ENCODE data around the gene SSBP3. TPM values are rescaled to one million over a fixed set of nuclear protein-coding genes. Genes with fewer than 3 reads are reported as not detected.

Gene SSBP3
- total RNA-seq, 1 donor from 2014 or later, result 29.7 TPM

DNA sequence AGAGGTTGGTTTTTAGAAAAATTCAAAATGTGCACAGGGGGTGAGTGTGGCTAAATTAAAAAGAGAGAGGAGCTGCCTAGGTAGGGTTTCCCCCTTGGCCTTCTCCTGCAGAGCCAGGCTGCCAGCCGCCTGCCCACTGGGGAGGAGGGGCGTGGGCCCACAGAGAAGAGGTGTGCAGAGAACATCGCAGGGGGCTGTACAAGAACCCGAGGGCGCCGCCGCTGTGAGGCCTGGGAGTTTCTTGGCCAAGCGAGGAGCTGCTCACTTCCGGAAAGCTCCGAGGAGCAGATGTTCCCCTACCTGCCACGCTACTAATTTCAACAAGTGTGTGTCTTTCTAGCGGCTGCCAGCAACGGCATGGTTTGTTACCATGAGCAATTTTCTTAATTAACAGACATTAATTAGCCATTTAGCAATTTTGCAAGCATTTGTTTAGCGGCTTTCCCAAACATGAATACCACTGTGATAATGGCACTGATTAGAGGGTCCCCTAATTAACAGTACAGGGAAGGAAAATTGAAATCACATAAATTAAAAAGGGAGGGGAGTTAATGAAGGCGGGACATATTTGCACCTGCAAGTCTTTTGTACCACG lies 146.6 kb downstream of the SSBP3 start:
- H3K4me1 Mint-ChIP-seq, result no peaks in the 10 kb centered on the region
- no peak overlapping the region for H3K27ac Mint-ChIP-seq
- intact Hi-C loops (cut with micrococcal nuclease), result no loop called here
- TF ChIP-seq CTCF (IDR thresholded peaks at IDR 0.05), result no peak
- DNase-seq (no peak), ATAC-seq (ENCODE audit: low read depth) (no peak)
- no peak overlapping the region for H3K4me3 Mint-ChIP-seq
- ChIA-PET POLR2A (interaction anchor here (0.6 kb wide), 1 partner anchor 24 kb away, joined by 5 read pairs; no protein-coding TSS in a partner anchor), CTCF (no interaction called here)
- no peaks in the 10 kb centered on the region for H3K27me3 Mint-ChIP-seq
- no peaks in the 10 kb centered on the region for H3K9me3 Mint-ChIP-seq
- no peaks in the 10 kb centered on the region for H3K36me3 Mint-ChIP-seq (ENCODE audit: low read depth)

DNA sequence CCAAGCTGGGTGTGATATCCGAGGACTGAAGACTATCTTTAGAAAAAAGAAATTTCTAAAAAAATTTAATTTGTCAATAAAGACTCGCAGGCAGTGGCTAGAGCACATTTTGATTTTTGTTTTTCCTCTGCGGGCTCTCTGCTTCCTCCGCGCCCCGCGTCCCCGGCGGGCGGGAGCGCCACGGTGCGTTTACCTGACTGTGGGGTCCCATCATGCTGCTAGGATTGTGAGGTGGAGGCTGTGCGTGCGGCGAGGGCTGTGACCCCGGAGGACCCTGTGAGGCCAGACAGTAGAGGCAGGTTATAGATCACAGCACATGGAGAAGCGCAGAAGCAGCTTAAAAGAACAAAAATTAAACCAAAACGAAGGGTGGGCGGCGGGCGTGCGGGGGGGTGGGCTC lies 148.3 kb downstream of the SSBP3 start:
- no peak for DNase-seq
- no peaks in the 10 kb centered on the region for H3K36me3 Mint-ChIP-seq (ENCODE audit: low read depth)
- H3K4me3 Mint-ChIP-seq, result no peak overlapping the region
- no peaks in the 10 kb centered on the region for H3K27me3 Mint-ChIP-seq
- ChIA-PET POLR2A (no interaction called here), CTCF (no interaction called here)
- H3K4me1 Mint-ChIP-seq, result no peaks in the 10 kb centered on the region
- ATAC-seq (ENCODE audit: low read depth), result no peak
- no peak overlapping the region for H3K27ac Mint-ChIP-seq
- H3K9me3 Mint-ChIP-seq, result no peaks in the 10 kb centered on the region
- intact Hi-C loops (cut with micrococcal nuclease), result no loop called here
- TF ChIP-seq CTCF (IDR thresholded peaks at IDR 0.05), result no peak

DNA sequence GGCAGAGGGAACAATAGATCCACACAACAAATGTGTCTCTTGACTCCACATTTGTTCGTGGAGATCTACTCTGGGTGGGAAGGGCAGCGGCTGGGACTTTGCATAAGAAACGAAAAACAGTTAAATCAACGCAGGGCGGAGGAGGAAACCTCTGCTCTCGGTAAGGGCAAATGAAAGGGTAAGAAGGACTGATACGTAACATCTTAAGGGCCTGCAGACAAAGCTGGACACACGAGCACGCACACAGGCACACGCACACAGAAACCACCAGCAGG lies 148.9 kb downstream of the SSBP3 start:
- Mint-ChIP-seq H3K27me3 (no peaks in the 10 kb centered on the region), H3K4me1 (no peaks in the 10 kb centered on the region), H3K4me3 (no peak overlapping the region), H3K27ac (no peak overlapping the region), H3K9me3 (no peaks in the 10 kb centered on the region), H3K36me3 (ENCODE audit: low read depth) (no peaks in the 10 kb centered on the region)
- TF ChIP-seq CTCF (IDR thresholded peaks at IDR 0.05), result no peak
- ChIA-PET POLR2A (no interaction called here), CTCF (no interaction called here)
- DNase-seq, result no peak
- intact Hi-C loops (cut with micrococcal nuclease), result no loop called here
- no peak for ATAC-seq (ENCODE audit: low read depth)

GRCh38 chr1:54256522-54257345 lies 149.5 kb downstream of the SSBP3 start:
- no peak for TF ChIP-seq CTCF (IDR thresholded peaks at IDR 0.05)
- no peaks in the 10 kb centered on the region for H3K27me3 Mint-ChIP-seq
- no peaks in the 10 kb centered on the region for H3K4me1 Mint-ChIP-seq
- intact Hi-C loops (cut with micrococcal nuclease), result no loop called here
- no peaks in the 10 kb centered on the region for H3K9me3 Mint-ChIP-seq
- ChIA-PET POLR2A (interaction anchor here (0.7 kb wide), 1 partner anchor 25 kb away, joined by 4 read pairs; no protein-coding TSS in a partner anchor), CTCF (no interaction called here)
- H3K4me3 Mint-ChIP-seq, result no peak overlapping the region
- no peak for DNase-seq
- no peak for ATAC-seq (ENCODE audit: low read depth)
- no peaks in the 10 kb centered on the region for H3K36me3 Mint-ChIP-seq (ENCODE audit: low read depth)
- no peak overlapping the region for H3K27ac Mint-ChIP-seq

DNA sequence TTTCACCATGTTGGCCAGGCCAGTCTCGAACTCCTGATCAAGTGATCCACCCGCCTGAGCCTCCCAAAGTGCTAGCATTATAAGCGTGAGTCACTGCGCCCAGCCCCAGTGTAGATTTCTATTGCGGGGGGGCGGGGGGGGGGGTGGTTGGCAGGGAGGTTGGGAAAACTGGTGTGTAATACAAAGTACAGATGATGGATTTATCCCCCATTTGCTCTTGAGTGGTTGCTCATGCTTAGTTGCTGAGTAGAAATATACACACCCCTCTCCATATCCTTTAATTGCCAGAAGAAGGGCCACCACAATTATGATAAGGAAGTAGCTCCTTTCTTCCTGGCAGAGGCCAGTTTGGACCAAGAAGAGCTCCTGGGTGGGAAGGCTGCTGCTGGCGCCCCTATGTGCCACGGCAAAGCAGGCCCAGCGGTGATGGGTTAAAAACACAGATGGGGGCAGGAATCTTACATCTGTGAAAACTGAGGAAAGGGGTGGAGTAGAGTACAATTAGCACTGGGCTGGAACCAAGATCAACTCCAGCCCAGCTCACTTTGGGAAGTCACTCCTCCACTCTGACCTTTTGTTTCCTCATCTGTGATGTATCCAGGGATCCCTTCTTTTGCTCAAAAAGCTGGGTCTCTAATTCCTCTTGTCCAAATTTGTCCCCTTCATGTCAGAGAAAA lies 151.0 kb downstream of the SSBP3 start:
- Mint-ChIP-seq H3K9me3 (no peaks in the 10 kb centered on the region), H3K36me3 (ENCODE audit: low read depth) (peaks cover 3% of the 10 kb centered on the region), H3K27ac (no peak overlapping the region), H3K4me1 (no peaks in the 10 kb centered on the region), H3K4me3 (no peak overlapping the region), H3K27me3 (no peaks in the 10 kb centered on the region)
- ChIA-PET CTCF (no interaction called here), POLR2A (no interaction called here)
- DNase-seq (no peak), ATAC-seq (ENCODE audit: low read depth) (no peak)
- intact Hi-C loops (cut with micrococcal nuclease), result no loop called here
- no peak for TF ChIP-seq CTCF (IDR thresholded peaks at IDR 0.05)

Measured in activated B cell treated with CpG ODN at 0.5 μM for 24 hours (primary cell).